Measurements from ENCODE around the gene CALML5. TPM values are rescaled to one million over a fixed set of nuclear protein-coding genes. Genes with fewer than 3 reads are reported as not detected.

The CALML5 gene
- total RNA-seq, 2 experiments from 2014 or later: not detected

DNA sequence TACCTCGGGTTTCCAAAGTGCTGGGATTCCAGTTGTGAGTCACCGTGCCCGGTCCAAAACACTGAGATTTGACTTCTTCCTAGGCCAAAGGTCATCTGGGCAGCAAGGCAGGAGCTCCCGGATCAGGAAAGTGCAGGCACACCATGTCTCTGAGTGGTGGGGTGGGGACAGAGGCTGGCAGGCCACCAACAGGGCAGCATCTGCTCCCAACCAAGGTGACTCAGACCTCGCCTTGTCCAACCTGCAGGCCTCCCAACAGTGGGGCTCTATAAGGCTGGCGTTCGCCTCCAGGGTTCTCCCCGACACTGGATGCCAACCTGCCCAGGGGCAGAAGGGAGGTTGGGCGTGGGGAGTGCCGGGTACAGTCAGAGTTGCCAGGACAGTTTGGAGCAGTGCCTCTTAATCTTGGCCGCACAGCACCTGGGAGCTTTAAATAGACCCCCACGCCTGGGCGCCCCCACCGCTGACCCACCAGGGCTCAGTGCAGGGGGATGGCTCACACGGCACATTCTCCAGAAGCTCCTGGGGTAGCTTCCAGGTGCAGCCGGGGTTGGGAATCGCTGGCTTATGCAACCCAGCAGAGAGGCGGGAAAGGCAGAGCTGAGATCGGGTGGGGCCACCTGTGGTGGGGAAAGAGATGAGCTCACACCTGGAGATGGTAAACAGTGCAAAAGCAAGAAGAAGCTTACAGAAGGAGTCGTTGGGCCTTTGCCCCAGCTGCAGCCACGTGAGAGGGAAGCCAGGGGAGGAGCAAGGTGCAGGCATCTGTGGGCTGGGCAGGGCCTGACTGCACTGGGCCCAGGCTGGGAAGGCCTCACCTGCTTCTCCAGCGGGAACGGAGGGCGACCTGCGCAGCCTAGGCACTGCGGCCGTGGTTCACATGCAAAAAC lies 10.9 kb downstream of the CALML5 start:
- H3K79me2 ChIP-seq (ENCODE audit: insufficient read depth, low read depth, low read length): no peaks in the 10 kb centered on the region
- TF ChIP-seq EZH2phosphoT487 (IDR thresholded peaks at IDR 0.05; ENCODE audit: borderline replicate concordance, low read depth, low read length): no peak
- TF ChIP-seq, protein P1, sequence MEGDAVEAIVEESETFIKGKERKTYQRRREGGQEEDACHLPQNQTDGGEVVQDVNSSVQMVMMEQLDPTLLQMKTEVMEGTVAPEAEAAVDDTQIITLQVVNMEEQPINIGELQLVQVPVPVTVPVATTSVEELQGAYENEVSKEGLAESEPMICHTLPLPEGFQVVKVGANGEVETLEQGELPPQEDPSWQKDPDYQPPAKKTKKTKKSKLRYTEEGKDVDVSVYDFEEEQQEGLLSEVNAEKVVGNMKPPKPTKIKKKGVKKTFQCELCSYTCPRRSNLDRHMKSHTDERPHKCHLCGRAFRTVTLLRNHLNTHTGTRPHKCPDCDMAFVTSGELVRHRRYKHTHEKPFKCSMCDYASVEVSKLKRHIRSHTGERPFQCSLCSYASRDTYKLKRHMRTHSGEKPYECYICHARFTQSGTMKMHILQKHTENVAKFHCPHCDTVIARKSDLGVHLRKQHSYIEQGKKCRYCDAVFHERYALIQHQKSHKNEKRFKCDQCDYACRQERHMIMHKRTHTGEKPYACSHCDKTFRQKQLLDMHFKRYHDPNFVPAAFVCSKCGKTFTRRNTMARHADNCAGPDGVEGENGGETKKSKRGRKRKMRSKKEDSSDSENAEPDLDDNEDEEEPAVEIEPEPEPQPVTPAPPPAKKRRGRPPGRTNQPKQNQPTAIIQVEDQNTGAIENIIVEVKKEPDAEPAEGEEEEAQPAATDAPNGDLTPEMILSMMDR (conservative IDR thresholded peaks at IDR 0.05; ENCODE audit: low read length): no peak
- no TSS peak for BruUV-seq (replicated peaks)
- no peak overlapping the region for H2AFZ ChIP-seq (ENCODE audit: low read length)
- ChIA-PET POLR2A (interaction anchor here (0.6 to 0.7 kb wide), 2 partner anchors 42 to 1241 kb away, joined by 4 to 5 read pairs; no protein-coding TSS in a partner anchor), CTCF (ENCODE audit: unreplicated experiment) (no interaction called here)
- DNase-seq (ENCODE audit: low spot score): no peak
- H3K27ac ChIP-seq (ENCODE audit: low read depth, low read length, poor library complexity, severe bottlenecking): no peak overlapping the region
- intact Hi-C loops (cut with micrococcal nuclease; ENCODE audit: unreplicated experiment): no loop called here
- no peaks in the 10 kb centered on the region for H3K9me2 ChIP-seq (ENCODE audit: insufficient read depth, low read length)
- H4K20me1 ChIP-seq (ENCODE audit: insufficient read depth, low read length): no peaks in the 10 kb centered on the region
- H3K4me1 ChIP-seq (ENCODE audit: insufficient read depth, low read length, poor library complexity, severe bottlenecking): peaks cover 8% of the 10 kb centered on the region
- no peak overlapping the region for H3K4me3 ChIP-seq (ENCODE audit: low read depth, low read length, poor library complexity, severe bottlenecking)
- H3K9me3 ChIP-seq (ENCODE audit: low read length): no peaks in the 10 kb centered on the region
- H3K36me3 ChIP-seq (ENCODE audit: insufficient read depth, low read length): no peaks in the 10 kb centered on the region
- no peak overlapping the region for H3K4me2 ChIP-seq (ENCODE audit: low read length)

DNA sequence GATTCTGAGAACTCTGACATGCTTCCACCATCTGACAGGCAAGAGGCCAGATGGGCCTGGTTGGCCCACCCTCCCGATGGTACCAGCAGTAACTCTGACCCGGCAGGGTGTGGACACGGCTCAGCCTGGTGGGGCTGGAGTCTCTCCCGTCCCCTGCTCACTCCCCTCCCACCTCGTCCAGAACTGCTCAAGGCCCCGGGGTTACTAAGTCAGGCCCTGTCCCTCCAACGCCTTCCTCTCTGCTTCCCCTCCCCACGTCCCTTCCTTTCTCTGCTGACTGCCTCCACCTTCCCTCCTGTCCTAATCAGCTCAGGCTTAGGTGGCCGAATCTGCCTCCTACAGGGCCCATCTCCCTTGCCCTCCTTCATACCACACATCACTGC lies 12.5 kb downstream of the CALML5 start:
- CTCF ChIA-PET (ENCODE audit: unreplicated experiment): no interaction called here
- H3K36me3 ChIP-seq (ENCODE audit: insufficient read depth, low read length): no peaks in the 10 kb centered on the region

More for the DNA sequence above, 12.5 kb downstream of the CALML5 start:
- POLR2A ChIA-PET: no interaction called here
- peak overlapping the region; percentile 39; the same call in 1 of the 2 replicates for H2AFZ ChIP-seq (ENCODE audit: low read length)
- H3K79me2 ChIP-seq (ENCODE audit: insufficient read depth, low read depth, low read length): no peaks in the 10 kb centered on the region
- no peak for DNase-seq (ENCODE audit: low spot score)
- no peak overlapping the region for H3K27ac ChIP-seq (ENCODE audit: low read depth, low read length, poor library complexity, severe bottlenecking)
- H3K9me2 ChIP-seq (ENCODE audit: insufficient read depth, low read length): no peaks in the 10 kb centered on the region
- peak overlapping the region; percentile 7; the same call in 1 of the 2 replicates for H3K4me2 ChIP-seq (ENCODE audit: low read length)
- H4K20me1 ChIP-seq (ENCODE audit: insufficient read depth, low read length): no peaks in the 10 kb centered on the region
- intact Hi-C loops (cut with micrococcal nuclease; ENCODE audit: unreplicated experiment): no loop called here
- no peaks in the 10 kb centered on the region for H3K9me3 ChIP-seq (ENCODE audit: low read length)
- no peak overlapping the region for H3K4me3 ChIP-seq (ENCODE audit: low read depth, low read length, poor library complexity, severe bottlenecking)
- BruUV-seq (replicated peaks): no TSS peak
- peaks cover 8% of the 10 kb centered on the region for H3K4me1 ChIP-seq (ENCODE audit: insufficient read depth, low read length, poor library complexity, severe bottlenecking)
- TF ChIP-seq, protein P1 (conservative IDR thresholded peaks at IDR 0.05; ENCODE audit: low read length): no peak
- TF ChIP-seq EZH2phosphoT487 (IDR thresholded peaks at IDR 0.05; ENCODE audit: borderline replicate concordance, low read depth, low read length): no peak
